Subcutaneous adipose tissue (tissue), 4 donors: ENCODE data around the gene EXT2. TPM values are rescaled to one million over a fixed set of nuclear protein-coding genes. Genes with fewer than 3 reads are reported as not detected.

Experiments
- CTCF ChIP-seq: fragments of 450-650 bp; IDR thresholded peaks from one replicate; pipeline ENCODE4 v1.5.1; 2016; ENCODE audit warnings: low read depth, mild to moderate bottlenecking, control low read depth, antibody characterized with exemption, moderate library complexity
- total RNA-seq, 4 donors: library from RNA; depleted of rRNA; stranded (reverse); fragments of >200 nt; gene quantifications; one replicate each; pipeline ENCODE4 v1.1.0, GENCODE V29; 2016

Gene EXT2
- total RNA-seq, 4 donors from 2014 or later = 48.6 to 63.9 (median 54.8) TPM

- no peak for TF ChIP-seq CTCF
Measured at GRCh38 chr11:44179173-44179572, 83.7 kb downstream of the EXT2 start.

DNA sequence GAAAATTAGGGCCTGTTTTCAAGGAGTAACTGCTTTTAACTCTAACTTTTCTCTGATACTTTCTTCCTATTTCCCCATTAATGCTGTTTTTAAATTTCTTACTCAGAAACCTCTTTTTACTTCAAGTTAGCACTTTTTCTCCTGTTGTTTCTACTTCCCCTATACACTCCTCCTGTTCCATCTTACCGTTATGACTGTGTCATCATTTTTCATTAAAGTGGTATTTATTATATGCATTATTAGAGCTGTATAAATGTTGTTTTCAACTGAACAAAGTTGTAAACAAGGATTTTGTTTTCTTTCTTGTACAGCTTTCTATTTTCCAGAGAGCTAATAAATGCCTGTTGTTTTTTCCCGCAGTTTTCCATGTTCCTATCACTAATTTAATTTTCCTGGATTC lies 84.6 kb downstream of the EXT2 start:
- no peak for TF ChIP-seq CTCF

DNA sequence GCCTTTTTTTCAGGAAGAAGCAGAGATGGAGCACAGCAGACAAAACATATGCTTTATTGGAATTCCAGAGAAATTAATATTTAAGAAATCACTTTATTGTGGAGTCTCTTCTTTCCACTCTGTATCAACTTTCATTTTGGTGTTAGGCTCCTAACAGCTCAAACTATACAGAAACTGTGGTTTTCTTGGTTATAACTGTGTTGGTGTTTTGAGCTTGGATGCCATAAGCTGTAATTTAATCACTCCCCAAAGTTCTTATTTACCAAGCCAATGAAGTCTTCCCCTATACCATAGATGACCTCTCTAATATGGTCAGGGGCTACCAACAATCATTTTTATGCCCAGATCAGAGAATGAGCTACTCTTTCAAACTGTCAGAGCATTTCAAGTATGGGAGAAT lies 90.0 kb downstream of the EXT2 start:
- no peak for TF ChIP-seq CTCF

GRCh38 chr11:44186321-44186930 lies 90.9 kb downstream of the EXT2 start:
- TF ChIP-seq CTCF = no peak

- no peak for TF ChIP-seq CTCF
Measured at GRCh38 chr11:44188643-44189042, 93.2 kb downstream of the EXT2 start.

DNA sequence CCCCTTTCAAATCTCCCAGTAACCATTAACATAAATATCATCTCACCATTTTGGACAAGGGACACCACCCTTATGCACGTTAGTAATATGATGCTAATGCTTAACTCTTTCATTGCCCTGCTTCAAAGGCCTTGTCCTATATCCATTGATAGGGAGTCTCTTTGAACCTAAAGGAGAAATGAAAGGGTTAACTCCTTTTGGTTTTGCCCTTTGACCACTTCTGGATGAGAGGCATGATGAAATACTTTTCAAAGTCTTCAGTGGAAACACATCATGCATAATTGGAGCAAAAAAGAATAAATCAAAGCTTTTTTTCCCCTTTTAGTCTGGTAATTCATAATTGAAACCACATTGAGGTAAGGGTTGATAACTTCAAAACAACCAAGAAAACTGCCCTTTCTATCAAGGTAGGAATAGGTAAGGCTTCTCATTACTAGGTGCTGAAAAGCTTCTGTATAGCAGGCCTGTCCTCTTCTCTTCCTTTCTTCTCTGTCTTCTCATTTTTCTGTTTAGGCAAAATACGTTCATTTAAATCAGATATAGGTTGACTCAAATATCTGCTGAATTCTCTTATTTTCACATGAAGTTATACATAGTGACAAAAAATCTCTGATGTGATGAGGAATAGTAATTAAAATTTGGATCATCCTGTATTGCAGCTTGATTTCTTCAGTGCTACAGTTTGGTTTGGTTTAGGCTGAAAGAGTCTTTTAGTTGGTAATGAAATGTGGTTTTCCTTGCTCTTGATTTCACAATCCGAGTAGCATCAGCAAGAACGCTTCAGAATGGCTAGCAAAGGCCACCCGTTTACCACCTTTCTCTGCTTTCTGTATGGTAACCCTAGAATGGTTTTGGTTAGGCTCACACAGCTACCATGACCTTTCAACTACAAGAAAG lies 94.8 kb downstream of the EXT2 start:
- no peak for TF ChIP-seq CTCF

- no peak for TF ChIP-seq CTCF
Measured at GRCh38 chr11:44190883-44191230, 95.4 kb downstream of the EXT2 start.
